Astrocyte of the cerebellum (primary cell): Measurements from ENCODE around the gene DCAF7.

Experiments used
- DNase-seq: peaks from one replicate; pipeline ENCODE4 v3.0.0-alpha.2; 2011; ENCODE audit warnings: low read depth
- H3K4me3 ChIP-seq: 2 replicates; pipeline ENCODE4 v1.5.1; 2011; ENCODE audit warnings: mild to moderate bottlenecking, low read depth, low read length, moderate library complexity
- in situ Hi-C: cut with HindIII; loops from 2 replicates; pipeline ENCODE4 v1.10.0; 2017; ENCODE audit warnings: low sequenced_read_pairs
- TF ChIP-seq, protein P1 (sequence below): IDR thresholded peaks from 2 replicates; pipeline ENCODE4 v1.5.1; 2012; ENCODE audit warnings: low read length, low read depth, moderate library complexity, mild to moderate bottlenecking; ENCODE audit errors: missing control alignments

Gene DCAF7

DNA sequence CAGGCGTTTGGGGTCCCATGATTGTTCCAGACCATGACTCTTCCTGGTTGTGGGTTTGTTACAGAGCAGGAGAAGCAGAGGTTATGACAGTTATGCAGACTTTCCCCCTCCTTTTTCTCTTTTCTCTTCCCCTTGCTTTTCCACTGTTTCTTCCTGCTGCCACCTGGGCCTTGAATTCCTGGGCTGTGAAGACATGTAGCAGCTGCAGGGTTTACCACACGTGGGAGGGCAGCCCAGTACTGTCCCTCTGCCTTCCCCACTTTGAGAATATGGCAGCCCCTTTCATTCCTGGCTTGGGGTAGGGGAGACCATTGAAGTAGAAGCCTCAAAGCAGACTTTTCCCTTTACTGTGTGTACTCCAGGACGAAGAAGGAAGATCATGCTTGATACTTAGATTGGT is 42.5 kb downstream of the DCAF7 start:
- in situ Hi-C loops = no loop called here

DNA sequence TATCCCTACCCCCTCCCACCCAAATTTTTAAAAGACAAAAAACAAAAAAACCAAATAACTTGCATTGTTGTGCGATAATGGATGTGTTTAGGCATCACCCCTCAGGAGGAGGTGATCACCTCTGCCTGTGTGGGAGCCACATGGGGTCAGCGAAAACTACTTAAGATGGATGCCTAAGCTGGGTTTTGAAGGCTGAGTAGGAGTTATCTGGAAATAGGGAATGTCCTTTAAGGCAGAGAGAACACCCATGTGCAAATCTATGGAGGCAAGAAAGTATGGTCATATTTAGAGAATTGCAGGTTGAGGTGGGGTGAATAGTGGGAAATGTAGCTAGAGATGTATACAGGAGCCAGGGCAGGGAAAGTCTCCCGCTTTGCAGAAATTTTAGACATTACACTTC is 44.9 kb downstream of the DCAF7 start:
- TF ChIP-seq, protein P1, sequence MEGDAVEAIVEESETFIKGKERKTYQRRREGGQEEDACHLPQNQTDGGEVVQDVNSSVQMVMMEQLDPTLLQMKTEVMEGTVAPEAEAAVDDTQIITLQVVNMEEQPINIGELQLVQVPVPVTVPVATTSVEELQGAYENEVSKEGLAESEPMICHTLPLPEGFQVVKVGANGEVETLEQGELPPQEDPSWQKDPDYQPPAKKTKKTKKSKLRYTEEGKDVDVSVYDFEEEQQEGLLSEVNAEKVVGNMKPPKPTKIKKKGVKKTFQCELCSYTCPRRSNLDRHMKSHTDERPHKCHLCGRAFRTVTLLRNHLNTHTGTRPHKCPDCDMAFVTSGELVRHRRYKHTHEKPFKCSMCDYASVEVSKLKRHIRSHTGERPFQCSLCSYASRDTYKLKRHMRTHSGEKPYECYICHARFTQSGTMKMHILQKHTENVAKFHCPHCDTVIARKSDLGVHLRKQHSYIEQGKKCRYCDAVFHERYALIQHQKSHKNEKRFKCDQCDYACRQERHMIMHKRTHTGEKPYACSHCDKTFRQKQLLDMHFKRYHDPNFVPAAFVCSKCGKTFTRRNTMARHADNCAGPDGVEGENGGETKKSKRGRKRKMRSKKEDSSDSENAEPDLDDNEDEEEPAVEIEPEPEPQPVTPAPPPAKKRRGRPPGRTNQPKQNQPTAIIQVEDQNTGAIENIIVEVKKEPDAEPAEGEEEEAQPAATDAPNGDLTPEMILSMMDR = no peak
- in situ Hi-C loops = no loop called here
- DNase-seq = no peak
- H3K4me3 ChIP-seq = no peak overlapping the region

More for the DNA sequence above, 42.5 kb downstream of the DCAF7 start:
- no peak for DNase-seq
- TF ChIP-seq, protein P1 = no peak
- H3K4me3 ChIP-seq = no peak overlapping the region

DNA sequence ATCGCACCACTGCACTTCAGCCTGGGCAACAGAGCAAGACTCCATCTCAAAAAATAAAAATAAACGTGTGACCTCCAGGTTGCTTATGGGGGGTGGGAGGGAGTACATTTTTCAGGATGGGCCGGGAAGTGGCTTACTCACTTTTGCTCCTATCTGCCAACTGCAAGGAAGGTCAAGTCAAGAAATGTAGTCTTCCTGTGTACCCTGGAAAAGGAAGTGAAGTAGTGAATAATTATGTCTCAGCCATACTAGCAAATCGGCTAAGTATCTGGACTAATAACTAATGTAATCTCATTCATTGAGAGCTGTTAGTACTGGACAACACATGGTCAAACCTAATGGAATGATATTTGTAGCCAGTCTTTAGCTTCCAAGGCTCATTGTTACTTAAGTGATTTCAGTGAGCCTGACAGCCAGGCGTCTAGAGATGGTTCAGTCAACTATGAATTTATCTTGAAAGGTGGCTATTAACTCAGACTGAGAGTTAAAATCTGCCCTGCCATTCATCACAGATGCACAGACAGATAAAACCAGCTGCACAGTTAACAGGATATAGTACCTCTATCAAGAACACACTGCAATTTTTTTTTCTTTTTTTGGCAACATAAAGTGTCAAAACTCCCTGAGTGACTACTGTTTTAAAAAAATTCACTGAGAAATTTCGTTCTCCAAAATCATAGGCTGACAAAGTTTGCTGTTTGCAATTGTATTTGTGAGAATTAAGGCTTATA is 46.7 kb downstream of the DCAF7 start:
- TF ChIP-seq, protein P1 = no peak
- H3K4me3 ChIP-seq = no peak overlapping the region
- in situ Hi-C loops = no loop called here
- DNase-seq = no peak

DNA sequence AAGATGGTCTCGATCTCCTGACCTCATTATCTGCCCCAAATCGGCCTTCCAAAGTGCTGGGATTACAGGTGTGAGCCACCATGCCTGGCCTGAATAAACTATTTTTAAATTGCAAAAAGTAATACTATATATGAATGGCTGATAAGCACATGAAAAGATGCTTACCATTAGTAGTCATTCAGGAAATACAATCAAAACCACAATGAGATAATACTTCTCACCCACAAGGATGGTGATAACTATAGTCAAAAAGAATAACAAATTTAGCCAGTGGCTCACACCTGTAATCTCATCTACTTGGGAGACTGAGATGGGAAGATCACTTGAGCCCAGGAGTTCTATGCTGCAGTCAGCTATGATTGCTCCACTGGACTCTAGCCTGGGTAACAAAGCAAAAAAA is 48.0 kb downstream of the DCAF7 start:
- DNase-seq = no peak
- TF ChIP-seq, protein P1 = no peak
- H3K4me3 ChIP-seq = no peak overlapping the region
- in situ Hi-C loops = no loop called here

DNA sequence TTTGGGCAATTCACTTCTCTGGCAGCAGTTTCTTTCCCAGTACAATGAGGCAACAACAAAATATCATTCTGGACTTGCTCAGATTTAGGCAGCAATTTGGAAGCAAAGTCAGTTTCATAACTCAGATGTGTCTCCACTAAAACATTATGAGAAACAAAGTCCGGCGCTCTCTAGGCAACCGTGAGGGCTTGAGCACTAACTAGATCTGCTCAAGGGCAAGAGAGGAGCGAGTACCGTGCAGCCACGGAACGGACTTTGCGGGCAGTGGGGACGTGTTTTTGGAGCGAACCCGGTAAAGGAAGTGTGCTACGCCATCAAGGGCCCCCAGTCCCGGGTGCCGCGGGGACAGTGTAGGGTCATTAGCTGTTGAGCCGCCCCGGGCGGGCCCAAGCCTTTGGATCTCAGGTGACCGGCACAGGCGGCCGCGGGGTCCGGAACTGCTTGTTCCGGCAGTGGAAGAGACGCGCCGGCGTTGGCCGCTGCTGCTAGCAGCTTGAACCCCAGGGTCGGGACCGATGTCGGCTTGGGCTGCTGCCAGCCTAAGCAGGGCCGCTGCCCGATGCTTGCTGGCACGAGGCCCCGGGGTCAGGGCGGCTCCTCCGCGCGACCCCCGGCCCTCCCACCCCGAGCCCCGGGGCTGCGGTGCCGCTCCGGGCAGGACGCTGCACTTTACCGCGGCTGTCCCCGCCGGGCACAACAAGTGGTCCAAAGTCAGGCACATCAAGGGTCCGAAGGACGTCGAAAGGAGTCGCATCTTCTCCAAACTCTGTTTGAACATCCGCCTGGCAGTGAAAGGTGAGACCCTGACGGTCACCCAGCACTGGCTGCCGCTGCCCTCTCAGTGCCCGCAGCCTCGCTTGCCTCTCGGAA is 50.5 kb downstream of the DCAF7 start, which contains the start of gene TACO1:
TACO1 (plus strand) TSS at position 327 of the 870 bp plus-strand sequence; CDS start at position 516, 189 bp downstream.
- peak; percentile 65 for DNase-seq
- TF ChIP-seq, protein P1 = no peak
- in situ Hi-C loops = no loop called here
- H3K4me3 ChIP-seq = peak within 1 kb of the TSS; percentile 75

DNA sequence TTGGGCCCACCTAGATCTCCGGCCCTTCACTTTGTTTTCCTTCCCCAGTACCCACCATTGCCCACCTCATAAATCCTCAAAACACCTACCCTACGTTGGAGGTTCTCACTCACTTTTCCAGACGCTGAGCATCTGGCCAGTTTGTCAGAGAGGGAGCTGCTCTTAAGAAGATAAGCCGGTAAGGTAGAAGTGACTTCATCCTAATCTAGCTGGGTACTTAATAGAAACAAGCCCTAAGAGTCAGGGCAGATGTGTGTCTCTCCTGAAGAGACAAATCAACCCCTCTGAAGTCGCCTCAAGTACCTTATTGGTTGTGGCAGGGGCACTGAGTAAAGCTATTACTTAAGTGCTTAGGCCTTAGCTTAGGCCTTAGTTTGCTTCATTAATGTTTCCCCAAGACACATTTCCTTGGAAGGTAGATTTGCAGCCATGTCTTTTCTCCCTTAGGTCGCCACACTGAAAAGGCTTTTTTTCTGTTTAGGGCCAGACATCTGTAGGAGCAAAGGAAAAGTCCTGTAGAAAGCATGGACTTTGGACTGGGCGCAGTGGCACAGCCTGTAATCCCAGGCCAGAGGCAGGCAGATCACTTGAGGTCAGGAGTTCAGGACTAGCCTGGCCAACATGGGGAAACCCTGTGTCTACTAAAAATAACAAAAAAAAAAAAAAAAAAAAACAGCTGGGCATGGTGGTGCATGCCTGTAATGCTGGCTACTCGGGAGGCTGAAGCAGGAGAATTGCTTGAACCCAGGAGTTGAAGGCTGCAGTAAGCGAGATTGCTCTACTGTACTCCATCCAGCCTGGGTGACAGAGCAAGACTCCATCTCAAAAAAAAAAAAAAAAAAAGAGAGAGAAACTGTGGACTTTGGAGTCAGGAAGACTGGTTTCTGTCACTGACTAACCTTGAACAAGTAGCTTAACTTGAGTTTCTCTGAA is 51.4 kb downstream of the DCAF7 start:
- no peak for DNase-seq
- in situ Hi-C loops = no loop called here
- H3K4me3 ChIP-seq = peak overlapping the region; percentile 75
- TF ChIP-seq, protein P1 = no peak
